Neural cell (in vitro differentiated cells): ENCODE measurements around the gene CCDC102A. TPM values are rescaled to one million over a fixed set of nuclear protein-coding genes. Genes with fewer than 3 reads are reported as not detected.

Experiments
- H2AFZ ChIP-seq: fragments of 200-600, 300-800 bp; sonication (generic), shearing (Covaris generic); 2 replicates; pipeline ENCODE4 v1.6.0; 2014; ENCODE audit warnings: low read depth, mild to moderate bottlenecking, antibody characterized with exemption, low read length, moderate library complexity
- H3F3A ChIP-seq: fragments of 200-600 bp; shearing (Covaris generic); 2 replicates; pipeline ENCODE4 v1.6.1; 2016; ENCODE audit warnings: mild to moderate bottlenecking, moderate library complexity, mixed read lengths, antibody characterized with exemption, low read length; ENCODE audit not compliant: insufficient read depth, poor library complexity, severe bottlenecking
- H3K27ac ChIP-seq: fragments of 200-600, 300-800 bp; sonication (generic), shearing (Covaris generic); 2 replicates; pipeline ENCODE4 v1.5.1; 2014; ENCODE audit warnings: mild to moderate bottlenecking, low read length, moderate library complexity
- H3K27me3 ChIP-seq: fragments of 300-800, 200-600 bp; sonication (generic), shearing (Covaris generic); 2 replicates; pipeline ENCODE4 v1.6.0; 2014; ENCODE audit warnings: mild to moderate bottlenecking, low read depth, low read length, moderate library complexity; ENCODE audit not compliant: insufficient read depth
- H3K36me3 ChIP-seq: fragments of 300-800, 200-600 bp; sonication (generic), shearing (Covaris generic); 2 replicates; pipeline ENCODE4 v1.5.1; 2014; ENCODE audit warnings: mild to moderate bottlenecking, antibody characterized with exemption, low read length, moderate library complexity; ENCODE audit not compliant: insufficient read depth
- H3K4me2 ChIP-seq: fragments of 300-800, 200-600 bp; sonication (generic), shearing (Covaris generic); 2 replicates; pipeline ENCODE4 v1.6.0; 2014; ENCODE audit warnings: mild to moderate bottlenecking, low read length
- H3K4me3 ChIP-seq: fragments of 300-800, 200-600 bp; sonication (generic), shearing (Covaris generic); 2 replicates; pipeline ENCODE4 v1.5.1; 2014; ENCODE audit warnings: mild to moderate bottlenecking, low read length, moderate library complexity
- H3K79me2 ChIP-seq: fragments of 200-600 bp; shearing (Covaris generic); replicated peaks from 2 replicates; pipeline ENCODE4 v1.6.0; 2014; ENCODE audit warnings: mild to moderate bottlenecking, low read length, moderate library complexity; ENCODE audit not compliant: insufficient read depth
- H3K9ac ChIP-seq: fragments of 300-800, 200-600 bp; sonication (generic), shearing (Covaris generic); 2 replicates; pipeline ENCODE4 v1.6.1; 2016; ENCODE audit warnings: mild to moderate bottlenecking, low read length, mixed read lengths
- H3K9me2 ChIP-seq: fragments of 200-600 bp; shearing (Covaris generic); 2 replicates; pipeline ENCODE4 v1.6.1; 2016; ENCODE audit warnings: mild to moderate bottlenecking, low read length, mixed read lengths; ENCODE audit not compliant: insufficient read depth
- H3K9me3 ChIP-seq: fragments of 200-600, 300-800 bp; sonication (generic), shearing (Covaris generic); 2 replicates; pipeline ENCODE4 v1.6.1; 2016; ENCODE audit warnings: mild to moderate bottlenecking, mixed run types, low read length, moderate library complexity, mixed read lengths
- H4K20me1 ChIP-seq: fragments of 200-600 bp; shearing (Covaris generic); 2 replicates; pipeline ENCODE4 v1.6.1; 2016; ENCODE audit warnings: mild to moderate bottlenecking, mixed run types; ENCODE audit not compliant: insufficient read depth
- EP300 ChIP-seq: fragments of 450-650 bp; conservative IDR thresholded peaks from 2 replicates; pipeline ENCODE4 v1.6.1; 2014; ENCODE audit warnings: antibody characterized with exemption, mild to moderate bottlenecking, moderate library complexity; ENCODE audit not compliant: poor library complexity, severe bottlenecking
- EZH2 ChIP-seq: fragments of 200-600, 300-800 bp; shearing (Covaris generic), sonication (generic); IDR thresholded peaks from 2 replicates; pipeline ENCODE4 v1.6.1; 2014; ENCODE audit warnings: antibody characterized with exemption, low read length, borderline replicate concordance, mild to moderate bottlenecking; ENCODE audit not compliant: insufficient read depth, poor library complexity, severe bottlenecking
- MXI1 ChIP-seq: fragments of 450-650 bp; conservative IDR thresholded peaks from 2 replicates; pipeline ENCODE4 v1.6.1; 2014; ENCODE audit warnings: antibody characterized with exemption, mild to moderate bottlenecking; ENCODE audit not compliant: poor library complexity, severe bottlenecking
- POLR2AphosphoS5 ChIP-seq: IDR thresholded peaks from 2 replicates; pipeline ENCODE4 v1.6.1; 2012
- RAD21 ChIP-seq: fragments of 450-650 bp; conservative IDR thresholded peaks from 2 replicates; pipeline ENCODE4 v1.6.1; 2014; ENCODE audit warnings: antibody characterized with exemption, mild to moderate bottlenecking, moderate library complexity
- SMC3 ChIP-seq: fragments of 450-650 bp; conservative IDR thresholded peaks from 2 replicates; pipeline ENCODE4 v1.6.1; 2014; ENCODE audit warnings: antibody characterized with exemption, mild to moderate bottlenecking, moderate library complexity; ENCODE audit not compliant: poor library complexity
- TAF1 ChIP-seq: IDR thresholded peaks from 2 replicates; pipeline ENCODE4 v1.6.1; 2012; ENCODE audit warnings: low read depth
- polyA plus RNA-seq: library from polyadenylated mRNA; depleted of rRNA; stranded (reverse); fragments of >200 nt; gene quantifications from 2 replicates; pipeline ENCODE4 v1.2.3, GENCODE V29; 2014
- TF ChIP-seq, protein P1 (sequence below): IDR thresholded peaks from 2 replicates; pipeline ENCODE4 v1.6.1; 2012; ENCODE audit warnings: borderline replicate concordance
- TF ChIP-seq, protein P2 (sequence below): fragments of 450-650 bp; IDR thresholded peaks from 2 replicates; pipeline ENCODE4 v1.5.1; 2014; ENCODE audit warnings: antibody characterized with exemption, mild to moderate bottlenecking, moderate library complexity; ENCODE audit not compliant: poor library complexity, severe bottlenecking

Gene CCDC102A
- polyA plus RNA-seq, 1 donor from 2014 or later = 0.20 TPM

DNA sequence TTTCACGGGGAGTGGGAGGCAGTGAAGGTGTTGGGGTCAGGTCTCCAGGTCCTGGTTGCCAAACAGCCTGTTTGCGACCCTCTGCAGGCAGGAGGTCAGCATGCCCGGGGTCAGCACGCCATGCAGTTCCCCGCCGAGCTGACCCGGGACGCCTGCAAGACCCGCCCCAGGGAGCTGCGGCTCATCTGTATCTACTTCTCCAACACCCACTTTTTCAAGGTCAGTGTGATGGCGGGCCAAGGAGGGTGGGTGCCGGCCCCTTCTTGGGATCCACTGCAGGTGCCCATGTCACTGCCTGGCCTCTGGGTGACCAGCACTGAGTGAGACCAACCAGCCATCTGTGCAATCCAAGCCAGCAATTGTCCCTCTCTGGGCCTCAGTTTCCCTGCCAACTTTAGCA lies 27.4 kb upstream of the CCDC102A start:
- Histone ChIP-seq H2AFZ (no peak overlapping the region), H3K27me3 (no peaks in the 10 kb centered on the region), H3K4me2 (no peak overlapping the region), H3F3A (no peaks in the 10 kb centered on the region), H3K4me3 (no peak overlapping the region), H3K9ac (no peak overlapping the region), H3K9me3 (peaks cover 7% of the 10 kb centered on the region), H3K36me3 (no peaks in the 10 kb centered on the region), H3K9me2 (no peaks in the 10 kb centered on the region), H4K20me1 (no peaks in the 10 kb centered on the region), H3K27ac (no peak overlapping the region), H3K79me2 (no peaks in the 10 kb centered on the region)
- no peak for TF ChIP-seq POLR2AphosphoS5
- TF ChIP-seq TAF1 = no peak
- no peak for TF ChIP-seq RAD21
- TF ChIP-seq EP300 = no peak
- no peak for TF ChIP-seq EZH2
- TF ChIP-seq SMC3 = no peak
- TF ChIP-seq, protein P1, sequence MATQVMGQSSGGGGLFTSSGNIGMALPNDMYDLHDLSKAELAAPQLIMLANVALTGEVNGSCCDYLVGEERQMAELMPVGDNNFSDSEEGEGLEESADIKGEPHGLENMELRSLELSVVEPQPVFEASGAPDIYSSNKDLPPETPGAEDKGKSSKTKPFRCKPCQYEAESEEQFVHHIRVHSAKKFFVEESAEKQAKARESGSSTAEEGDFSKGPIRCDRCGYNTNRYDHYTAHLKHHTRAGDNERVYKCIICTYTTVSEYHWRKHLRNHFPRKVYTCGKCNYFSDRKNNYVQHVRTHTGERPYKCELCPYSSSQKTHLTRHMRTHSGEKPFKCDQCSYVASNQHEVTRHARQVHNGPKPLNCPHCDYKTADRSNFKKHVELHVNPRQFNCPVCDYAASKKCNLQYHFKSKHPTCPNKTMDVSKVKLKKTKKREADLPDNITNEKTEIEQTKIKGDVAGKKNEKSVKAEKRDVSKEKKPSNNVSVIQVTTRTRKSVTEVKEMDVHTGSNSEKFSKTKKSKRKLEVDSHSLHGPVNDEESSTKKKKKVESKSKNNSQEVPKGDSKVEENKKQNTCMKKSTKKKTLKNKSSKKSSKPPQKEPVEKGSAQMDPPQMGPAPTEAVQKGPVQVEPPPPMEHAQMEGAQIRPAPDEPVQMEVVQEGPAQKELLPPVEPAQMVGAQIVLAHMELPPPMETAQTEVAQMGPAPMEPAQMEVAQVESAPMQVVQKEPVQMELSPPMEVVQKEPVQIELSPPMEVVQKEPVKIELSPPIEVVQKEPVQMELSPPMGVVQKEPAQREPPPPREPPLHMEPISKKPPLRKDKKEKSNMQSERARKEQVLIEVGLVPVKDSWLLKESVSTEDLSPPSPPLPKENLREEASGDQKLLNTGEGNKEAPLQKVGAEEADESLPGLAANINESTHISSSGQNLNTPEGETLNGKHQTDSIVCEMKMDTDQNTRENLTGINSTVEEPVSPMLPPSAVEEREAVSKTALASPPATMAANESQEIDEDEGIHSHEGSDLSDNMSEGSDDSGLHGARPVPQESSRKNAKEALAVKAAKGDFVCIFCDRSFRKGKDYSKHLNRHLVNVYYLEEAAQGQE = no peak
- TF ChIP-seq, protein P2, sequence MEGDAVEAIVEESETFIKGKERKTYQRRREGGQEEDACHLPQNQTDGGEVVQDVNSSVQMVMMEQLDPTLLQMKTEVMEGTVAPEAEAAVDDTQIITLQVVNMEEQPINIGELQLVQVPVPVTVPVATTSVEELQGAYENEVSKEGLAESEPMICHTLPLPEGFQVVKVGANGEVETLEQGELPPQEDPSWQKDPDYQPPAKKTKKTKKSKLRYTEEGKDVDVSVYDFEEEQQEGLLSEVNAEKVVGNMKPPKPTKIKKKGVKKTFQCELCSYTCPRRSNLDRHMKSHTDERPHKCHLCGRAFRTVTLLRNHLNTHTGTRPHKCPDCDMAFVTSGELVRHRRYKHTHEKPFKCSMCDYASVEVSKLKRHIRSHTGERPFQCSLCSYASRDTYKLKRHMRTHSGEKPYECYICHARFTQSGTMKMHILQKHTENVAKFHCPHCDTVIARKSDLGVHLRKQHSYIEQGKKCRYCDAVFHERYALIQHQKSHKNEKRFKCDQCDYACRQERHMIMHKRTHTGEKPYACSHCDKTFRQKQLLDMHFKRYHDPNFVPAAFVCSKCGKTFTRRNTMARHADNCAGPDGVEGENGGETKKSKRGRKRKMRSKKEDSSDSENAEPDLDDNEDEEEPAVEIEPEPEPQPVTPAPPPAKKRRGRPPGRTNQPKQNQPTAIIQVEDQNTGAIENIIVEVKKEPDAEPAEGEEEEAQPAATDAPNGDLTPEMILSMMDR = no peak
- TF ChIP-seq MXI1 = no peak

DNA sequence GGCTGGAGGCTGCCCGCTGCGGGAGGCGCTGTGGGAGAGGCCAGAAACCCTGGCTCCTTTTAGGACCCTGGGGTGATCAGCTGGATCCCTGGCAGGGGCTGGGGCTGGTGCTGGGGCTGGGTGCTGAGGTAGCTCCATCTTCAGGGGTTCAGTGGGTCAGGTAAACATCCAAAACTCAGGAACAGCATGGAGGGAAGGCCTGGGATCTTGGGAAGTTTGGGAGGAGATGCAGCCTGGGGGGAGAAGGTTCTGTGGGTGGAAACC lies 27.0 kb upstream of the CCDC102A start:
- H2AFZ ChIP-seq = no peak overlapping the region
- TF ChIP-seq, protein P2 = no peak
- TF ChIP-seq SMC3 (no peak), EP300 (no peak), TAF1 (no peak), POLR2AphosphoS5 (no peak), RAD21 (no peak), MXI1 (no peak), EZH2 (no peak)
- TF ChIP-seq, protein P1 = no peak
- H3K9me2 ChIP-seq = no peaks in the 10 kb centered on the region
- H3K79me2 ChIP-seq = no peaks in the 10 kb centered on the region
- H3K4me3 ChIP-seq = no peak overlapping the region
- H3K9me3 ChIP-seq = peaks cover 7% of the 10 kb centered on the region
- no peaks in the 10 kb centered on the region for H3F3A ChIP-seq
- no peak overlapping the region for H3K27ac ChIP-seq
- H3K27me3 ChIP-seq = no peaks in the 10 kb centered on the region
- no peak overlapping the region for H3K9ac ChIP-seq
- no peaks in the 10 kb centered on the region for H4K20me1 ChIP-seq
- no peaks in the 10 kb centered on the region for H3K36me3 ChIP-seq
- no peak overlapping the region for H3K4me2 ChIP-seq
